ENCODE results near the gene PRC1. TPM values are rescaled to one million over a fixed set of nuclear protein-coding genes. Genes with fewer than 3 reads are reported as not detected.
"Not testable (repeated sequence)": the region's sequence is repeated elsewhere in the genome, so short reads cannot be mapped to it uniquely, and the experiment has no call there.

Gene PRC1
- total RNA-seq, 1 donor from 2014 or later: 19.5 TPM

DNA sequence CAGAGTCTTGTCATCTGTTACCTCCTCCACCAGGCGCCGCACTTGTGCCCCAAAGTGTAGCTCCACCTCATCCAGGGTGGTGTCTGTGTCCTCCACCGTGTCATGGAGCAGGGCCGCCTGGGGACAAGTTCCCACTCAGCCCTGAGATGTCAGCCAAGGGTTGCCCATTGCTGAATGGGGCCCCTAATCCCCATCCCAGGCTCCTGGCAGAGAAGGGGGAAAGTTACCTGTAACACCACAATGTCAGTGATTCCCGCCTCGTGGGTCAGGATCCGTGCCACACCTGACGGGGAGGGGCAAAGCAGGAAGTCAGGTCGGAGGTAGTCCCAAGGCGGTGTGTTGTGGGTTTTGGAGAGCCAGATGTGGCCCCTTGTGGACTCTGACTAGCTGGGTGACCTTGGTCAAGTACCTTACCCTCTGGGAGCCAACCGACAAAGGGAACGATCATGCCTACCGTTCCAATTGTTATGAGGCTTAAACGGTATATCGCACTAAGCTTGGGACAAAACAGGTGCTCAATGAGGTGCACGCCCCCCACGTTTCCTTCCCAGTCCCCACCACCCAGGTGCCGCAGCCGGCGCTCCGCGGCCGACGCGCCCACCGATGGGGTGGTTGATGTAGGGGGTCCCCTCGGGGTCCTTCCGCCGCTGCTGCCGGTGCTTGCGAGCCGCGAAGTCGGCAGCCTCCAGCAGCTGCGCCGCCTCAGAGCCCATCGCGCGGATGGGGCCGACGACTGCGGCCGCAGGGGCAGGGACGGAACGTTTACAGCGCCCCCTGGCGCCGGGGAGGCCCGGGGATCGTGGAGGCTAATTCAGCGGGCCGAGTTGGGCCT is 62.3 kb downstream of the PRC1 start, which contains the start of gene HDDC3:
HDDC3 (minus strand) TSS at position 722 of the 832 bp plus-strand sequence; CDS start at position 713, 9 bp downstream.
- DNase-seq (ENCODE audit: low spot score): peak; percentile 96
- H3K9me3 Mint-ChIP-seq (ENCODE audit: unreplicated experiment): no peaks in the 10 kb centered on the region
- H3K27me3 Mint-ChIP-seq (ENCODE audit: unreplicated experiment): peaks cover 2% of the 10 kb centered on the region
- TF ChIP-seq, protein P1, sequence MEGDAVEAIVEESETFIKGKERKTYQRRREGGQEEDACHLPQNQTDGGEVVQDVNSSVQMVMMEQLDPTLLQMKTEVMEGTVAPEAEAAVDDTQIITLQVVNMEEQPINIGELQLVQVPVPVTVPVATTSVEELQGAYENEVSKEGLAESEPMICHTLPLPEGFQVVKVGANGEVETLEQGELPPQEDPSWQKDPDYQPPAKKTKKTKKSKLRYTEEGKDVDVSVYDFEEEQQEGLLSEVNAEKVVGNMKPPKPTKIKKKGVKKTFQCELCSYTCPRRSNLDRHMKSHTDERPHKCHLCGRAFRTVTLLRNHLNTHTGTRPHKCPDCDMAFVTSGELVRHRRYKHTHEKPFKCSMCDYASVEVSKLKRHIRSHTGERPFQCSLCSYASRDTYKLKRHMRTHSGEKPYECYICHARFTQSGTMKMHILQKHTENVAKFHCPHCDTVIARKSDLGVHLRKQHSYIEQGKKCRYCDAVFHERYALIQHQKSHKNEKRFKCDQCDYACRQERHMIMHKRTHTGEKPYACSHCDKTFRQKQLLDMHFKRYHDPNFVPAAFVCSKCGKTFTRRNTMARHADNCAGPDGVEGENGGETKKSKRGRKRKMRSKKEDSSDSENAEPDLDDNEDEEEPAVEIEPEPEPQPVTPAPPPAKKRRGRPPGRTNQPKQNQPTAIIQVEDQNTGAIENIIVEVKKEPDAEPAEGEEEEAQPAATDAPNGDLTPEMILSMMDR (IDR thresholded peaks at IDR 0.05; ENCODE audit: unreplicated experiment): peak; percentile 84
- H3K36me3 Mint-ChIP-seq (ENCODE audit: low read depth, unreplicated experiment): peaks cover 5% of the 10 kb centered on the region
- no peak within 1 kb of the TSS for H3K27ac Mint-ChIP-seq (ENCODE audit: unreplicated experiment)
- peaks cover 20% of the 10 kb centered on the region for H3K4me1 Mint-ChIP-seq (ENCODE audit: unreplicated experiment)
- H3K4me3 Mint-ChIP-seq (ENCODE audit: unreplicated experiment): peak within 1 kb of the TSS; percentile 89

GRCh38 chr15:90931575-90931827 is 62.8 kb downstream of the PRC1 start:
- Mint-ChIP-seq H3K27ac (ENCODE audit: unreplicated experiment) (no peak overlapping the region), H3K27me3 (ENCODE audit: unreplicated experiment) (peaks cover 2% of the 10 kb centered on the region), H3K9me3 (ENCODE audit: unreplicated experiment) (no peaks in the 10 kb centered on the region), H3K36me3 (ENCODE audit: low read depth, unreplicated experiment) (peaks cover 5% of the 10 kb centered on the region), H3K4me1 (ENCODE audit: unreplicated experiment) (peaks cover 17% of the 10 kb centered on the region), H3K4me3 (ENCODE audit: unreplicated experiment) (peak overlapping the region; percentile 89)
- TF ChIP-seq, protein P1 (IDR thresholded peaks at IDR 0.05; ENCODE audit: unreplicated experiment): no peak
- DNase-seq (ENCODE audit: low spot score): no peak

DNA sequence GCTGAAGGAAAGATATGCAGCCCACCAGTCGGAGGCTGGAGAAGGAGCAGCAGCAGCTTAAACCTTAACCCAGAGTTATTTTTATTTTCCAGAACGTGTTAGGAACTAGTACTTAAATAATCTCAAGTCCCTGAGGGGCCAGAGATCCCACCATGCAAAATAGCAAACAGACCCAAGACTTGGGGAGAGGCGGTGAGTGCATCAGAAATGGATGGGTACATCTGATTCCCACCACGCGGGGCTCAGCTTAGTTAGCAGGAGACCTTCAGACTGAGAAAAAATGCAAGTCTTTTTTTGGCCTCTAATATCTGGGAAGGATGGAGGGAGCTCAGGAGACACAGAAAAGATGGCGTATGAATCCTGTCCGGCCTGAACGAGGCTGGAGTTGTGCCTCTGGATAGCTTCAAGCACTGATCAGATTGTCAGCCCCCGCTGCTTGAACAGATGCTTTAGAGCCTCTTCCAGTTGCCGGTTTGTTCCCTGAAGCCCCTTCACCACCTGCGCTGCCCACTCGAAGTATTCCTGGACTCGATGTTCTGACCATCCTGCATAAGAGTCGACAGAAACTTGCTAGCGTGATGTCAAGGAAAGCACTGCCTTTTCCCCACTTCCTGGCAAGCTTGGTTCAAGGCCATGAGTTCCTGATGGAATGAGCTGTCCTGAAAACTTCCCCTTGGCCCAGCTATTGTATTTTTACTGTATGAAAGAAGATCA is 63.3 kb downstream of the PRC1 start:
- no peaks in the 10 kb centered on the region for H3K9me3 Mint-ChIP-seq (ENCODE audit: unreplicated experiment)
- peaks cover under 1% of the 10 kb centered on the region for H3K36me3 Mint-ChIP-seq (ENCODE audit: low read depth, unreplicated experiment)
- peaks cover 2% of the 10 kb centered on the region for H3K27me3 Mint-ChIP-seq (ENCODE audit: unreplicated experiment)
- TF ChIP-seq, protein P1 (IDR thresholded peaks at IDR 0.05; ENCODE audit: unreplicated experiment): no peak
- no peak for DNase-seq (ENCODE audit: low spot score)
- peaks cover 12% of the 10 kb centered on the region for H3K4me1 Mint-ChIP-seq (ENCODE audit: unreplicated experiment)
- no peak overlapping the region for H3K27ac Mint-ChIP-seq (ENCODE audit: unreplicated experiment)
- H3K4me3 Mint-ChIP-seq (ENCODE audit: unreplicated experiment): peak overlapping the region; percentile 83

GRCh38 chr15:90929246-90930019 is 64.9 kb downstream of the PRC1 start:
- H3K27ac Mint-ChIP-seq (ENCODE audit: unreplicated experiment): peak overlapping the region; percentile 41
- peaks cover 2% of the 10 kb centered on the region for H3K27me3 Mint-ChIP-seq (ENCODE audit: unreplicated experiment)
- no peaks in the 10 kb centered on the region for H3K36me3 Mint-ChIP-seq (ENCODE audit: low read depth, unreplicated experiment)
- no peak overlapping the region for H3K4me3 Mint-ChIP-seq (ENCODE audit: unreplicated experiment)
- peaks cover 8% of the 10 kb centered on the region for H3K4me1 Mint-ChIP-seq (ENCODE audit: unreplicated experiment)
- H3K9me3 Mint-ChIP-seq (ENCODE audit: unreplicated experiment): no peaks in the 10 kb centered on the region
- TF ChIP-seq, protein P1 (IDR thresholded peaks at IDR 0.05; ENCODE audit: unreplicated experiment): no peak
- no peak for DNase-seq (ENCODE audit: low spot score)

GRCh38 chr15:90928106-90928505 is 66.2 kb downstream of the PRC1 start:
- H3K27ac Mint-ChIP-seq (ENCODE audit: unreplicated experiment); DNase-seq (ENCODE audit: low spot score); H3K27me3 Mint-ChIP-seq (ENCODE audit: unreplicated experiment); H3K36me3 Mint-ChIP-seq (ENCODE audit: low read depth, unreplicated experiment); H3K4me3 Mint-ChIP-seq (ENCODE audit: unreplicated experiment); H3K4me1 Mint-ChIP-seq (ENCODE audit: unreplicated experiment); H3K9me3 Mint-ChIP-seq (ENCODE audit: unreplicated experiment): not testable (repeated sequence)

DNA sequence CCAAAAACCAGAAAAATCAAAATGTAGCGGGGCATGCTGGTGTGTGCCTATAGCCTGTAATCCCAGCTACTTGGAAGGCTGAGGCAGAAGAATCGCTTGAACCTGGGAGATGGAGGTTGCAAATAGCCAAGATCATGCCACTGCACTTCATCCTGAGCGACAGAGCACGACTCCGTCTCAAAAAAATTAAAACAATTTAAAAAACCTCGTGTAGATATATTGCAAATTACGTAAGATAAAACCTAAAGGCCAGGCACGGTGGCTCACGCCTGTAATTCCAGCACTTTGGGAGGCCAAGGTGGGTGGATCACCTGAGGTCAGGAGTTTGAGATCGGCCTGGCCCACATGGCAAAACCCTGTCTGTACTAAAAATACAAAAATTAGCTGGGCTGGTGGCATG is 67.6 kb downstream of the PRC1 start:
- not testable (repeated sequence) for H3K27ac Mint-ChIP-seq (ENCODE audit: unreplicated experiment); H3K4me1 Mint-ChIP-seq (ENCODE audit: unreplicated experiment); H3K4me3 Mint-ChIP-seq (ENCODE audit: unreplicated experiment); H3K9me3 Mint-ChIP-seq (ENCODE audit: unreplicated experiment); H3K27me3 Mint-ChIP-seq (ENCODE audit: unreplicated experiment); DNase-seq (ENCODE audit: low spot score); H3K36me3 Mint-ChIP-seq (ENCODE audit: low read depth, unreplicated experiment)
